HCT116 (cell line): ENCODE results near the gene GRK5.

Source experiments
- ELF1 ChIP-seq: IDR thresholded peaks from 2 replicates; pipeline ENCODE4 v1.6.1; 2012; ENCODE audit warnings: low read depth, borderline replicate concordance
- JUND ChIP-seq: IDR thresholded peaks from 2 replicates; pipeline ENCODE4 v1.6.1; 2012
- REST ChIP-seq: IDR thresholded peaks from 2 replicates; pipeline ENCODE4 v1.6.1; 2012; ENCODE audit warnings: low read depth
- ZFX ChIP-seq: fragments of 450-650 bp; IDR thresholded peaks from 2 replicates; pipeline ENCODE4 v1.6.1; 2017
- TF ChIP-seq, protein P1 (sequence below): IDR thresholded peaks from 2 replicates; pipeline ENCODE4 v1.6.1; 2012
- TF ChIP-seq, protein P2 (sequence below), 3 experiments: fragments of 200-600 bp in 1 of 3; sonication (generic) in 1 of 3; IDR thresholded peaks in 2 of 3; conservative IDR thresholded peaks in 1 of 3; 2 replicates each; pipeline ENCODE4 v1.5.1; 2012 to 2017; ENCODE audit warnings: low read depth in 2 of 3, low read length in 2 of 3, antibody characterized with exemption in 1 of 3, borderline replicate concordance in 1 of 3, control low read depth in 1 of 3, mild to moderate bottlenecking in 1 of 3, mixed read lengths in 1 of 3, mixed run types in 1 of 3, moderate library complexity in 1 of 3; ENCODE audit not compliant: insufficient read depth in 1 of 3

- TF ChIP-seq ZFX, result no peak
- TF ChIP-seq, protein P1, sequence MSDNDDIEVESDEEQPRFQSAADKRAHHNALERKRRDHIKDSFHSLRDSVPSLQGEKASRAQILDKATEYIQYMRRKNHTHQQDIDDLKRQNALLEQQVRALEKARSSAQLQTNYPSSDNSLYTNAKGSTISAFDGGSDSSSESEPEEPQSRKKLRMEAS, result no peak
- TF ChIP-seq, protein P2, sequence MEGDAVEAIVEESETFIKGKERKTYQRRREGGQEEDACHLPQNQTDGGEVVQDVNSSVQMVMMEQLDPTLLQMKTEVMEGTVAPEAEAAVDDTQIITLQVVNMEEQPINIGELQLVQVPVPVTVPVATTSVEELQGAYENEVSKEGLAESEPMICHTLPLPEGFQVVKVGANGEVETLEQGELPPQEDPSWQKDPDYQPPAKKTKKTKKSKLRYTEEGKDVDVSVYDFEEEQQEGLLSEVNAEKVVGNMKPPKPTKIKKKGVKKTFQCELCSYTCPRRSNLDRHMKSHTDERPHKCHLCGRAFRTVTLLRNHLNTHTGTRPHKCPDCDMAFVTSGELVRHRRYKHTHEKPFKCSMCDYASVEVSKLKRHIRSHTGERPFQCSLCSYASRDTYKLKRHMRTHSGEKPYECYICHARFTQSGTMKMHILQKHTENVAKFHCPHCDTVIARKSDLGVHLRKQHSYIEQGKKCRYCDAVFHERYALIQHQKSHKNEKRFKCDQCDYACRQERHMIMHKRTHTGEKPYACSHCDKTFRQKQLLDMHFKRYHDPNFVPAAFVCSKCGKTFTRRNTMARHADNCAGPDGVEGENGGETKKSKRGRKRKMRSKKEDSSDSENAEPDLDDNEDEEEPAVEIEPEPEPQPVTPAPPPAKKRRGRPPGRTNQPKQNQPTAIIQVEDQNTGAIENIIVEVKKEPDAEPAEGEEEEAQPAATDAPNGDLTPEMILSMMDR (IDR thresholded peaks at IDR 0.05 in 2 of 3, conservative IDR thresholded peaks at IDR 0.05 in 1 of 3; ENCODE audit: borderline replicate concordance in 1 of 3, insufficient read depth in 1 of 3, low read depth in 2 of 3, low read length in 2 of 3), result no peak
- no peak for TF ChIP-seq REST
- no peak for TF ChIP-seq ELF1
- no peak for TF ChIP-seq JUND
These were observed 4.4 kb upstream of the GRK5 start for GRCh38 chr10:119203006-119203405.
